SK-N-SH treated with all-trans-retinoic acid at 6 μM for 48 hours (cell line): ENCODE measurements around the gene MFAP1.

Experiments used
- ARNTL ChIP-seq: fragments of 450-650 bp; formaldehyde crosslinking; IDR thresholded peaks from 2 replicates; pipeline ENCODE4 v1.5.0; 2020; ENCODE audit warnings: low read depth, mild to moderate bottlenecking, moderate library complexity, borderline replicate concordance
- BACH2 ChIP-seq: fragments of 250-450 bp; sonication (Bioruptor Pico); IDR thresholded peaks from 2 replicates; pipeline ENCODE4 v1.9.0; 2021; ENCODE audit warnings: mild to moderate bottlenecking, borderline replicate concordance
- OSR1 ChIP-seq: fragments of 250-450 bp; sonication (Bioruptor Pico); IDR thresholded peaks from 2 replicates; pipeline ENCODE4 v1.8.0; 2022; ENCODE audit warnings: moderate library complexity, mild to moderate bottlenecking, inconsistent platforms
- RARB ChIP-seq: fragments of 250-450 bp; sonication (Bioruptor Pico); IDR thresholded peaks from 2 replicates; pipeline ENCODE4 v1.8.0; 2021; ENCODE audit warnings: mild to moderate bottlenecking, moderate library complexity
- SNAI2 ChIP-seq: fragments of 250-450 bp; sonication (Bioruptor Pico); IDR thresholded peaks from 2 replicates; pipeline ENCODE4 v1.5.0; 2020; ENCODE audit warnings: mild to moderate bottlenecking, moderate library complexity
- TCF4 ChIP-seq: fragments of 250-450 bp; sonication (Bioruptor Pico); IDR thresholded peaks from 2 replicates; pipeline ENCODE4 v1.8.0; 2021; ENCODE audit warnings: mild to moderate bottlenecking, moderate library complexity, borderline replicate concordance
- TOX ChIP-seq: fragments of 250-450 bp; sonication (Bioruptor Pico); IDR thresholded peaks from 2 replicates; pipeline ENCODE4 v1.8.0; 2021; ENCODE audit warnings: mild to moderate bottlenecking, moderate library complexity, borderline replicate concordance
- ZC3H10 ChIP-seq: fragments of 250-450 bp; sonication (Bioruptor Pico); IDR thresholded peaks from 2 replicates; pipeline ENCODE4 v1.5.1; 2021; ENCODE audit warnings: mild to moderate bottlenecking, moderate library complexity
- ZFP30 ChIP-seq: fragments of 450-650 bp; formaldehyde crosslinking; IDR thresholded peaks from 2 replicates; pipeline ENCODE4 v1.5.0; 2022; ENCODE audit warnings: mild to moderate bottlenecking, moderate library complexity
- ZNF565 ChIP-seq: fragments of 450-650 bp; formaldehyde crosslinking; conservative IDR thresholded peaks from 2 replicates; pipeline ENCODE4 v1.5.0; 2020; ENCODE audit warnings: low read depth, mild to moderate bottlenecking, moderate library complexity
- ZNF70 ChIP-seq: fragments of 450-650 bp; formaldehyde crosslinking; IDR thresholded peaks from 2 replicates; pipeline ENCODE4 v1.5.0; 2020; ENCODE audit warnings: mild to moderate bottlenecking, moderate library complexity
- ZNF8 ChIP-seq: fragments of 450-650 bp; formaldehyde crosslinking; IDR thresholded peaks from 2 replicates; pipeline ENCODE4 v1.5.0; 2020; ENCODE audit warnings: mild to moderate bottlenecking, moderate library complexity
- TF ChIP-seq, protein P1 (sequence below): fragments of 250-450 bp; sonication (Bioruptor Pico); IDR thresholded peaks from 2 replicates; pipeline ENCODE4 v1.8.0; 2020; ENCODE audit warnings: mild to moderate bottlenecking, moderate library complexity, borderline replicate concordance

DNA sequence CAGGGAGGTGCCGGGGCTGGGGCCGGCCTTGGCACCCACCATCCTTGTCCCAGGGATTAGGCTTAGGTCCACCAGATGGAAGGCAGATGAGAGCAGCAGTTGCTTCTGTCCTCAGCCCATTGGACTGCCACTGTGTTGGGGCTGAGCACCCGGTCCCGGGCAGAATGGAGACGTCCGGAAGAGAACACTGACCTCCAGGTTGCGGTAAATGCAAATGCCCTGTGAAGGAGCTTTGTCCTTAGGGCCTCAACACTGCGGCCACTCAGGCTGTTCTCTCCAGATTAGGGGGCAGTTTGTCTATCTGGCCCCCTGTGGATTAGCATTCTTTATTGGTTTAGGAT, 24.6 kb downstream of the MFAP1 start, which contains the start of gene SERINC4:
- TF ChIP-seq OSR1 (CRISPR knock-in tag) (no peak), ARNTL (no peak), TCF4 (CRISPR knock-in tag) (no peak), ZNF8 (CRISPR knock-in tag) (no peak), BACH2 (no peak), ZNF70 (CRISPR knock-in tag) (no peak), ZFP30 (no peak), ZNF565 (CRISPR knock-in tag) (no peak), SNAI2 (CRISPR knock-in tag) (no peak), RARB (CRISPR knock-in tag) (no peak), ZC3H10 (CRISPR knock-in tag) (no peak), TOX (CRISPR knock-in tag) (no peak)
- TF ChIP-seq, protein P1, sequence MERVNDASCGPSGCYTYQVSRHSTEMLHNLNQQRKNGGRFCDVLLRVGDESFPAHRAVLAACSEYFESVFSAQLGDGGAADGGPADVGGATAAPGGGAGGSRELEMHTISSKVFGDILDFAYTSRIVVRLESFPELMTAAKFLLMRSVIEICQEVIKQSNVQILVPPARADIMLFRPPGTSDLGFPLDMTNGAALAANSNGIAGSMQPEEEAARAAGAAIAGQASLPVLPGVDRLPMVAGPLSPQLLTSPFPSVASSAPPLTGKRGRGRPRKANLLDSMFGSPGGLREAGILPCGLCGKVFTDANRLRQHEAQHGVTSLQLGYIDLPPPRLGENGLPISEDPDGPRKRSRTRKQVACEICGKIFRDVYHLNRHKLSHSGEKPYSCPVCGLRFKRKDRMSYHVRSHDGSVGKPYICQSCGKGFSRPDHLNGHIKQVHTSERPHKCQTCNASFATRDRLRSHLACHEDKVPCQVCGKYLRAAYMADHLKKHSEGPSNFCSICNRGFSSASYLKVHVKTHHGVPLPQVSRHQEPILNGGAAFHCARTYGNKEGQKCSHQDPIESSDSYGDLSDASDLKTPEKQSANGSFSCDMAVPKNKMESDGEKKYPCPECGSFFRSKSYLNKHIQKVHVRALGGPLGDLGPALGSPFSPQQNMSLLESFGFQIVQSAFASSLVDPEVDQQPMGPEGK (CRISPR knock-in tag), result no peak
